Calu3 (cell line): Measurements from ENCODE around the gene CROCC2. TPM values are rescaled to one million over a fixed set of nuclear protein-coding genes. Genes with fewer than 3 reads are reported as not detected.

ENCODE experiments used
- BruUV-seq: library from RNA; stranded (reverse); fragments of 400-500 nt; replicated peaks from 2 replicates; lab custom pipeline; 2021; lab: Mats Ljungman, UMichigan
- CTCF ChIA-PET: fragments of 300-600 bp; sonication (Branson Sonifier 250); formaldehyde crosslinking; loops from one replicate; lab custom pipeline; 2022; ENCODE audit warnings: antibody characterized with exemption; lab: Charles Lee
- DNase-seq: peaks from one replicate; pipeline ENCODE4 v3.0.0; 2022
- H3K27ac Mint-ChIP-seq: one replicate; pipeline ENCODE4 v1.8.0; 2022; ENCODE audit warnings: mixed read lengths; ENCODE audit not compliant: unreplicated experiment
- H3K27me3 Mint-ChIP-seq: one replicate; pipeline ENCODE4 v1.8.0; 2022; ENCODE audit warnings: mixed read lengths; ENCODE audit not compliant: unreplicated experiment
- H3K36me3 Mint-ChIP-seq: one replicate; pipeline ENCODE4 v1.8.0; 2022; ENCODE audit warnings: mild to moderate bottlenecking, moderate library complexity, mixed read lengths; ENCODE audit not compliant: insufficient read depth, unreplicated experiment
- H3K4me1 Mint-ChIP-seq: one replicate; pipeline ENCODE4 v1.8.0; 2022; ENCODE audit warnings: mild to moderate bottlenecking, low read depth, mixed read lengths; ENCODE audit not compliant: unreplicated experiment
- H3K4me3 Mint-ChIP-seq: one replicate; pipeline ENCODE4 v1.8.0; 2022; ENCODE audit warnings: mild to moderate bottlenecking, low read depth, moderate library complexity, mixed read lengths; ENCODE audit not compliant: unreplicated experiment
- H3K9me3 Mint-ChIP-seq: one replicate; pipeline ENCODE4 v1.8.0; 2022; ENCODE audit warnings: low read depth, mixed read lengths; ENCODE audit not compliant: unreplicated experiment
- CTCF ChIP-seq: fragments of 200-600 bp; IDR thresholded peaks from one replicate; pipeline ENCODE4 v1.8.0; 2022; ENCODE audit warnings: antibody characterized with exemption; ENCODE audit not compliant: unreplicated experiment
- intact Hi-C: fragments of 100-400 bp; cut with micrococcal nuclease; formaldehyde crosslinking; loops from one replicate; pipeline ENCODE4 v1.10.0; 2022; ENCODE audit not compliant: unreplicated experiment
- total RNA-seq: library from RNA; stranded (reverse); gene quantifications from 2 replicates; pipeline ENCODE4 v1.2.3, GENCODE V29; 2022

Gene CROCC2
- total RNA-seq, 1 experiment from 2014 or later, result not detected

GRCh38 chr2:240892925-240893324 is 13.2 kb upstream of the CROCC2 start:
- BruUV-seq, result no TSS peak
- no peak for TF ChIP-seq CTCF
- DNase-seq, result no peak
- peaks cover 35% of the 10 kb centered on the region for H3K4me1 Mint-ChIP-seq
- no peak overlapping the region for H3K4me3 Mint-ChIP-seq
- CTCF ChIA-PET, result interaction anchor here (1.1 kb wide), 1 partner anchor 21 kb away, joined by 4 read pairs; no protein-coding TSS in a partner anchor
- H3K36me3 Mint-ChIP-seq, result peaks cover 30% of the 10 kb centered on the region
- H3K9me3 Mint-ChIP-seq, result no peaks in the 10 kb centered on the region
- H3K27ac Mint-ChIP-seq, result no peak overlapping the region
- no peaks in the 10 kb centered on the region for H3K27me3 Mint-ChIP-seq
- intact Hi-C loops, result no loop called here

GRCh38 chr2:240893363-240893844 is 12.7 kb upstream of the CROCC2 start:
- peak; percentile 39 for DNase-seq
- Mint-ChIP-seq H3K27ac (no peak overlapping the region), H3K9me3 (no peaks in the 10 kb centered on the region)

GRCh38 chr2:240894006-240894405 is 12.1 kb upstream of the CROCC2 start:
- Mint-ChIP-seq H3K36me3 (peaks cover 31% of the 10 kb centered on the region), H3K27ac (no peak overlapping the region), H3K9me3 (no peaks in the 10 kb centered on the region), H3K4me3 (peak overlapping the region; percentile 12), H3K27me3 (no peaks in the 10 kb centered on the region), H3K4me1 (peaks cover 46% of the 10 kb centered on the region)
- no peak for DNase-seq
- no peak for TF ChIP-seq CTCF
- no TSS peak for BruUV-seq
- intact Hi-C loops, result no loop called here
- CTCF ChIA-PET, result interaction anchor here (1.1 kb wide), 1 partner anchor 20 kb away, joined by 4 read pairs; no protein-coding TSS in a partner anchor

More at GRCh38 chr2:240893363-240893844, 12.7 kb upstream of the CROCC2 start:
- Mint-ChIP-seq H3K4me1 (peaks cover 40% of the 10 kb centered on the region), H3K4me3 (peak overlapping the region; percentile 12), H3K36me3 (peaks cover 31% of the 10 kb centered on the region), H3K27me3 (no peaks in the 10 kb centered on the region)
- TF ChIP-seq CTCF, result no peak
- BruUV-seq, result no TSS peak
- CTCF ChIA-PET, result interaction anchor here (1.1 kb wide), 1 partner anchor 21 kb away, joined by 4 read pairs; no protein-coding TSS in a partner anchor
- intact Hi-C loops, result no loop called here

GRCh38 chr2:240894836-240895558 is 11.1 kb upstream of the CROCC2 start:
- TF ChIP-seq CTCF, result no peak
- CTCF ChIA-PET, result no interaction called here
- Mint-ChIP-seq H3K9me3 (no peaks in the 10 kb centered on the region), H3K4me1 (peaks cover 50% of the 10 kb centered on the region), H3K4me3 (no peak overlapping the region), H3K36me3 (peaks cover 31% of the 10 kb centered on the region), H3K27me3 (no peaks in the 10 kb centered on the region), H3K27ac (no peak overlapping the region)
- intact Hi-C loops, result no loop called here
- DNase-seq, result no peak
- BruUV-seq, result no TSS peak
